Keratinocyte (primary cell): ENCODE measurements around the gene SLC23A2. TPM values are rescaled to one million over a fixed set of nuclear protein-coding genes. Genes with fewer than 3 reads are reported as not detected.

ENCODE experiments used
- DNase-seq: peaks from one replicate; pipeline ENCODE4 v3.0.0-alpha.2; 2011; ENCODE audit warnings: low read depth, missing footprints, low spot score
- FAIRE-seq: peaks from 2 replicates; lab custom pipeline; 2011; peaks lifted over from hg19 to GRCh38; lab: Jason Lieb, UNC
- H2AFZ ChIP-seq: 2 replicates; pipeline ENCODE4 v1.6.0; 2012; ENCODE audit warnings: low read length, control low read depth, inconsistent platforms; ENCODE audit not compliant: control insufficient read depth
- H3K27ac ChIP-seq: 2 replicates; pipeline ENCODE4 v1.5.1; 2011; ENCODE audit warnings: low read length; ENCODE audit not compliant: control insufficient read depth, insufficient read depth
- H3K27me3 ChIP-seq: 3 replicates; pipeline ENCODE4 v1.6.0; 2011; ENCODE audit warnings: low read length; ENCODE audit not compliant: control insufficient read depth, insufficient read depth; ENCODE audit errors: extremely low read depth
- H3K36me3 ChIP-seq, 2 experiments: 2 replicates in 1 of 2; 3 replicates in 1 of 2; pipeline ENCODE4 v1.5.1; 2011; ENCODE audit warnings: low read length in 2 of 2, mild to moderate bottlenecking in 1 of 2; ENCODE audit not compliant: control insufficient read depth in 2 of 2, insufficient read depth in 2 of 2; ENCODE audit errors: extremely low read depth in 1 of 2
- H3K4me1 ChIP-seq: 3 replicates; pipeline ENCODE4 v1.5.1; 2011; ENCODE audit warnings: low read length; ENCODE audit not compliant: control insufficient read depth, insufficient read depth; ENCODE audit errors: extremely low read depth
- H3K4me2 ChIP-seq: 3 replicates; pipeline ENCODE4 v1.6.0; 2011; ENCODE audit warnings: low read depth, low read length; ENCODE audit not compliant: control insufficient read depth, insufficient read depth; ENCODE audit errors: extremely low read depth
- H3K4me3 ChIP-seq, 3 experiments: fragments of 200-600 bp in 1 of 3; sonication (generic) in 1 of 3; 2 replicates in 2 of 3; 3 replicates in 1 of 3; pipeline ENCODE4 v1.5.1; 2011 to 2016; ENCODE audit warnings: low read length in 3 of 3, mild to moderate bottlenecking in 3 of 3, control low read depth in 2 of 3, inconsistent platforms in 1 of 3, low read depth in 1 of 3, mixed read lengths in 1 of 3, mixed run types in 1 of 3, moderate library complexity in 1 of 3; ENCODE audit not compliant: control insufficient read depth in 2 of 3, insufficient read depth in 2 of 3; ENCODE audit errors: extremely low read depth in 1 of 3
- H3K79me2 ChIP-seq: 2 replicates; pipeline ENCODE4 v1.6.0; 2012; ENCODE audit warnings: low read length; ENCODE audit not compliant: control insufficient read depth, insufficient read depth
- H3K9ac ChIP-seq: 3 replicates; pipeline ENCODE4 v1.6.0; 2011; ENCODE audit warnings: low read length; ENCODE audit not compliant: control insufficient read depth, insufficient read depth; ENCODE audit errors: extremely low read depth
- H3K9me1 ChIP-seq: 3 replicates; pipeline ENCODE4 v1.6.0; 2011; ENCODE audit warnings: low read length; ENCODE audit not compliant: control insufficient read depth, insufficient read depth; ENCODE audit errors: extremely low read depth
- H3K9me3 ChIP-seq: 2 replicates; pipeline ENCODE4 v1.5.1; 2012; ENCODE audit warnings: low read depth, low read length; ENCODE audit not compliant: control insufficient read depth
- H4K20me1 ChIP-seq: 3 replicates; pipeline ENCODE4 v1.6.0; 2011; ENCODE audit warnings: low read length; ENCODE audit not compliant: control insufficient read depth, insufficient read depth; ENCODE audit errors: extremely low read depth
- CTCF ChIP-seq, 3 experiments: IDR thresholded peaks in 1 of 3; conservative IDR thresholded peaks in 1 of 3; optimal IDR thresholded peaks in 1 of 3; 2 replicates in 2 of 3; 3 replicates in 1 of 3; pipeline versions ENCODE3 to v1.5.1; 2011; ENCODE audit warnings: low read length in 3 of 3, mild to moderate bottlenecking in 3 of 3, moderate library complexity in 2 of 3, control low read depth in 1 of 3, inconsistent platforms in 1 of 3; ENCODE audit not compliant: insufficient read depth in 2 of 3; ENCODE audit errors: extremely low read depth in 1 of 3
- EZH2 ChIP-seq: IDR thresholded peaks from one replicate; pipeline ENCODE4 v1.6.1; 2012; ENCODE audit warnings: inconsistent platforms, mild to moderate bottlenecking, low read length, moderate library complexity
- dilution Hi-C: fragments of 300-500 bp; cut with MboI; formaldehyde crosslinking; loops from one replicate; pipeline ENCODE4 v1.7.0; 2020; ENCODE audit warnings: low sequenced_read_pairs; ENCODE audit not compliant: extremely low pct_ligation_motif_present
- polyA plus RNA-seq, 5 experiments: library from polyadenylated mRNA; depleted of rRNA in 3 of 5; stranded (reverse) in 3 of 5; stranded (forward) in 1 of 5; unstranded in 1 of 5; fragments of >200 nt; gene quantifications; 1 replicate in 1 of 5; 2 replicates in 3 of 5; 3 replicates in 1 of 5; pipeline versions ENCODE4 v1.2.1 to v1.2.3, GENCODE V29; 2011 to 2012; ENCODE audit warnings: missing spikeins in 2 of 5, low read depth in 1 of 5, low replicate concordance in 1 of 5

The SLC23A2 gene
- polyA plus RNA-seq, 1 donor (not counting 4 experiments of a cell fraction or from before 2014, with no cell fraction given), result 13.4 TPM

- Histone ChIP-seq H3K4me3 (no peak overlapping the region), H3K36me3 (no peaks in the 10 kb centered on the region), H2AFZ (no peak overlapping the region), H4K20me1 (no peaks in the 10 kb centered on the region), H3K27me3 (no peaks in the 10 kb centered on the region), H3K4me2 (no peak overlapping the region), H3K4me1 (no peaks in the 10 kb centered on the region), H3K79me2 (peaks cover 1% of the 10 kb centered on the region), H3K27ac (no peak overlapping the region), H3K9me1 (peaks cover 4% of the 10 kb centered on the region), H3K9ac (no peak overlapping the region), H3K9me3 (no peaks in the 10 kb centered on the region)
- DNase-seq (no peak), FAIRE-seq (no peak)
- TF ChIP-seq CTCF (optimal IDR thresholded peaks at IDR 0.05 in 1 of 3, IDR thresholded peaks at IDR 0.05 in 1 of 3, conservative IDR thresholded peaks at IDR 0.05 in 1 of 3; ENCODE audit: extremely low read depth in 1 of 3, insufficient read depth in 2 of 3, low read length in 3 of 3) (no peak), EZH2 (no peak)
- dilution Hi-C loops, result no loop called here
Observed at GRCh38 chr20:4961746-4962145, 39.6 kb downstream of the SLC23A2 start.

GRCh38 chr20:4959592-4959991 lies 41.7 kb downstream of the SLC23A2 start:
- Histone ChIP-seq H3K9me3 (no peaks in the 10 kb centered on the region), H3K4me2 (no peak overlapping the region), H3K36me3 (no peaks in the 10 kb centered on the region), H3K79me2 (peaks cover 1% of the 10 kb centered on the region), H3K9ac (no peak overlapping the region), H3K4me1 (no peaks in the 10 kb centered on the region), H4K20me1 (no peaks in the 10 kb centered on the region), H3K27me3 (no peaks in the 10 kb centered on the region), H3K4me3 (no peak overlapping the region), H3K9me1 (peaks cover 4% of the 10 kb centered on the region), H2AFZ (no peak overlapping the region), H3K27ac (no peak overlapping the region)
- no peak for FAIRE-seq
- dilution Hi-C loops, result no loop called here
- TF ChIP-seq EZH2 (no peak), CTCF (optimal IDR thresholded peaks at IDR 0.05 in 1 of 3, IDR thresholded peaks at IDR 0.05 in 1 of 3, conservative IDR thresholded peaks at IDR 0.05 in 1 of 3; ENCODE audit: extremely low read depth in 1 of 3, insufficient read depth in 2 of 3, low read length in 3 of 3) (no peak)
- no peak for DNase-seq
